Mammary epithelial cell (primary cell): ENCODE data around the gene DPP9.

Source experiments
- CTCF ChIP-seq, 2 donors: IDR thresholded peaks in 1 of 2; conservative IDR thresholded peaks in 1 of 2; 2 replicates each; pipeline ENCODE4 v1.5.1; 2011 to 2012; ENCODE audit warnings: inconsistent platforms in 2 of 2, low read length in 2 of 2, mild to moderate bottlenecking in 2 of 2, control low read depth in 1 of 2, low read depth in 1 of 2; ENCODE audit not compliant: insufficient read depth in 1 of 2; ENCODE audit errors: extremely low read depth in 1 of 2
- EZH2 ChIP-seq: IDR thresholded peaks from 2 replicates; pipeline ENCODE4 v1.6.1; 2012; ENCODE audit warnings: low read length, inconsistent platforms, borderline replicate concordance

GRCh38 chr19:4733755-4734345 lies 10.2 kb upstream of the DPP9 start:
- TF ChIP-seq CTCF (conservative IDR thresholded peaks at IDR 0.05 in 1 of 2, IDR thresholded peaks at IDR 0.05 in 1 of 2; ENCODE audit: extremely low read depth in 1 of 2, insufficient read depth in 1 of 2, low read depth in 1 of 2, low read length in 2 of 2) (no peak), EZH2 (no peak)
